ENCODE measurements around the gene CERK. TPM values are rescaled to one million over a fixed set of nuclear protein-coding genes. Genes with fewer than 3 reads are reported as not detected.

CERK gene
- total RNA-seq, 2 experiments from 2014 or later: 38.4 to 41.8 TPM

DNA sequence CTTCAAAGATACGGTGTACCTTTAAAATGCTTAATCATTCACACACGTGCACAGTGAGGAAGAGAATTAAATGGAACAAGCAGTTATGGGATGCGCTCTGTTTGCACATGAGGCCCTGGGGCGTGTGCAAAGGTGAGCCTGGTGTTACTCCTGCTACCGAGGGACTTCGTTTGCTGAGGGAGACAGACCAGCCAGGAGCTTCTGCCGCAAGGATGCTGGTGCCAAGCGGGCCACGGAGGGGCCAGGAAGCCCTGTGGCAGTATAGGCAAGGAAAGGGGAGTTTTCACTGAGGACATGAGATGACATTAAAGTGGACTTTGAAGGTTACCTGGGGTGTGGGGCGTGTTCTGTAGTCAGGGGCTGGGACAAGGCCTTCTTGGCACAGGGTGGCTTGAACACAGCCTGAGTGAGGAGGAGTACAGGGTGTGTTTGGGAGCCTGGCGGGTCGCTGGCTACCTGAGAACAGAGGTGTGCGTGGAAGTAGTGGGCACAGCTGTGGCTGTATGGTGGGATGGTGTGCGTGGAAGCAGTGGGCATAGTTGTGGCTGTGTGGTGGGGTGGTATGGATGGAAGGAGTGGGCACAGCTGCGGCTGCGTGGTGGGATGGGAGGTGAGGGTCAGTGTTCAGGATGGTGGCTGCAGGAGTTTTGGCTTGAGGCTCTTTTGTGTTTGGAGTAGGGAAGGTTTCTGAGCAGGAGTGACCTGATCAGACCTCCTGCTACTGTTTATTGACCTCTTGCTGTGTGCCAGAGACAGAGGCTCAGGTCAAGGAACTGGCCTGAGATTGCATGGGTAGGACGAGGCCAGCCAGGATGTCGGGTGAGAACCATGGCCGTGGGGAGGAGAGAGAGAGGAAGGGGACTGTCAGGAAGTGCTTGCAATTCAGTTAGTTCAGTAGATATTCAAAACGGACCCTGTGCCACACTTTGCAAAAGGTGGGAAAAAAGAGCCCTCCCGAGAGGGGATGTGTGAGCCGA, 38.1 kb upstream of the CERK start:
- H3K36me3 Mint-ChIP-seq (ENCODE audit: low read depth): peaks cover 26% of the 10 kb centered on the region
- no peak for DNase-seq
- H3K27ac Mint-ChIP-seq: peak overlapping the region; percentile 60
- intact Hi-C loops (cut with micrococcal nuclease): no loop called here
- H3K4me3 Mint-ChIP-seq: peak overlapping the region; percentile 69
- no peaks in the 10 kb centered on the region for H3K9me3 Mint-ChIP-seq
- ChIA-PET POLR2A (interaction anchor here (4.4 kb wide), 1 partner anchor 14 kb away, joined by 29 read pairs; the partner anchor contains the start of gene TBC1D22A), CTCF (interaction anchor here (0.9 to 4.0 kb wide), 7 partner anchors 11 to 27 kb away, joined by 3 to 22 read pairs (median 5); partner anchors contain the start of gene TBC1D22A)
- H3K27me3 Mint-ChIP-seq: no peaks in the 10 kb centered on the region
- TF ChIP-seq, protein P1, sequence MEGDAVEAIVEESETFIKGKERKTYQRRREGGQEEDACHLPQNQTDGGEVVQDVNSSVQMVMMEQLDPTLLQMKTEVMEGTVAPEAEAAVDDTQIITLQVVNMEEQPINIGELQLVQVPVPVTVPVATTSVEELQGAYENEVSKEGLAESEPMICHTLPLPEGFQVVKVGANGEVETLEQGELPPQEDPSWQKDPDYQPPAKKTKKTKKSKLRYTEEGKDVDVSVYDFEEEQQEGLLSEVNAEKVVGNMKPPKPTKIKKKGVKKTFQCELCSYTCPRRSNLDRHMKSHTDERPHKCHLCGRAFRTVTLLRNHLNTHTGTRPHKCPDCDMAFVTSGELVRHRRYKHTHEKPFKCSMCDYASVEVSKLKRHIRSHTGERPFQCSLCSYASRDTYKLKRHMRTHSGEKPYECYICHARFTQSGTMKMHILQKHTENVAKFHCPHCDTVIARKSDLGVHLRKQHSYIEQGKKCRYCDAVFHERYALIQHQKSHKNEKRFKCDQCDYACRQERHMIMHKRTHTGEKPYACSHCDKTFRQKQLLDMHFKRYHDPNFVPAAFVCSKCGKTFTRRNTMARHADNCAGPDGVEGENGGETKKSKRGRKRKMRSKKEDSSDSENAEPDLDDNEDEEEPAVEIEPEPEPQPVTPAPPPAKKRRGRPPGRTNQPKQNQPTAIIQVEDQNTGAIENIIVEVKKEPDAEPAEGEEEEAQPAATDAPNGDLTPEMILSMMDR (IDR thresholded peaks at IDR 0.05): no peak
- H3K4me1 Mint-ChIP-seq (ENCODE audit: low read depth): peaks cover 58% of the 10 kb centered on the region
- ATAC-seq: no peak

DNA sequence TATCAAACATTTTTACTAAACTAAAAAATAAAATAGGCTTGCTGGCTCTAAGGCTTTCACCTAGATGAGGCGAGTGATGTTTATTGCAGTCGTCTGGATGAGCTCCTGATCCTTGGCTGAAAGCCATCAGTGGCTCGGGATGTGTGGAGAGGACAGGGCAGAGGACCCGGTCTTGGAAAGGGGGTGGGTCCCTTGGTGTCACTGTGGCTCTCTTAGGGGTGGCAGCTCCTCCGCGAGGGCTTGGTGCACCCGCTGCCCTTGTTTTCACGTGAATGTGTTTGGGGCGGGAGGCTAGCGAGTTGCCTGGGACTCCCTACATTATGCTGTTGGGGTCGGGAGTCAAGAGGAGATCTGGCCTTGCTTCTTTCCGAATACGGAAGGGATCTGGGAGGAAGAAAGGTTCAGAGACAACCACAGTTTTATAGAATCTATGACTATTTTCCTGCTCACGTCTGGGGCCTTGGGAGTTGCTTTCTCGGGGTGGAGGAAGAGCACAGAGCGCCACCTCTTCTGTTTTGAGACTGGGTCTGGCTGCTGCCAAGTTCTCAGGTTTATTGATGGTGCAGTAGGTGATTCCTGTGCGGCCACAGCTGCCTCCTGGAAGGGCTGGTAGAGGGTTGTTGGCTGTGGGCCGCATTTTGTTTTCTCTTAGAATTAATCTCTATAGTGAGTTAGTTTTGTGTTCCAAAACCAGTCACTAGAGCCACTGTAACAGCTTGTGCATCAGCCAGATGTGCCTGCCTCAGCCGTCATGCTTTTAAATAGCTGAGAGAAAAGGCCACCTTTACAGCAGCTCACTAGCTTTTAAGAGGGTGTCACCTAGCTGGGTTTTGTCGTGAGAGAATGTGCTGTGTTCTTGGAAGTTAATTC, 37.2 kb upstream of the CERK start:
- CTCF ChIA-PET: interaction anchor here (0.9 to 4.0 kb wide), 9 partner anchors 11 to 28 kb away, joined by 3 to 22 read pairs (median 5); partner anchors contain the start of gene TBC1D22A
- TF ChIP-seq, protein P1 (IDR thresholded peaks at IDR 0.05): no peak
- no peaks in the 10 kb centered on the region for H3K9me3 Mint-ChIP-seq

DNA sequence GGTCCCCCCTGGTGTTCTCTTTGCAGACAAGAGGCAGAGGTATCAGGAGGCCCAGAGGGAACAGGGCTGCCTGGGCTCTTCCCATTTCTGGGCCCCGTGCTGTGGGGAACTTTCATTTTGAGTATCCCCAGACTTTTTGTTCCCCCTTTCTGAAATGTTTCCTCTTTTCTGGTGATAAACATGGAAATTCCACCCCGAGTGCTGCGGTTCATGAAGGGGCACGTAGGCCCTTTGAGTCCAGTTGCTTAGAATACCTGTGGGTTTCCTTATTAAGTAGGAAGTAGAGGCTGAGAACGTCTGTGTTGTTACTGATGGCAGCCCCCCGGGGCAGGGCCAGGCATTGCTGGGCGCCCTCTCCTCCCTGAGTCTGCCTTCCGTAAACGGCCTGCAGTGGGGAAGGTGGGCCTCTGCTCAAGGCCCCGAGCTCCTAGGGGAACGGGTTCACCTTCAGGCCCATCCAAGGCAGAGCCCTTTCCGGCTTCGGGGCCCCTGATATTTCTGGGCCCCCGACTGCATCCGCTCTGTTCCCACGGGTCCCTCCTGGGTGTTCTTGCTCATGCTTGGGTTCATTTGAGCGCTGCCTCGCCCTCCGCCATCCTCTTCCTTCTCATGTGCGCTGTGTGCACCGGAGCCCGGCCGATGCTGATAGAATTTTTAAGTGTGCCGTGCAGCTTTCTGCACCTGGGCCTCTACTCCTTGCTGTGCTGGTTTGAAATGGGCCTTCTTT, 36.4 kb upstream of the CERK start:
- peak overlapping the region; percentile 69 for H3K4me3 Mint-ChIP-seq
- peaks cover 73% of the 10 kb centered on the region for H3K4me1 Mint-ChIP-seq (ENCODE audit: low read depth)
- TF ChIP-seq, protein P1 (IDR thresholded peaks at IDR 0.05): no peak
- ATAC-seq: peak; percentile 26
- H3K36me3 Mint-ChIP-seq (ENCODE audit: low read depth): peaks cover 30% of the 10 kb centered on the region
- DNase-seq: peak; percentile 51
- no peaks in the 10 kb centered on the region for H3K9me3 Mint-ChIP-seq
- H3K27me3 Mint-ChIP-seq: no peaks in the 10 kb centered on the region
- peak overlapping the region; percentile 60 for H3K27ac Mint-ChIP-seq
- POLR2A ChIA-PET: interaction anchor here (1.0 to 4.4 kb wide), 6 partner anchors 11 to 211 kb away, joined by 3 to 29 read pairs (median 3); partner anchors contain the start of gene TBC1D22A
- intact Hi-C loops (cut with micrococcal nuclease): no loop called here
- CTCF ChIA-PET: interaction anchor here (1.6 to 4.0 kb wide), 6 partner anchors 10 to 29 kb away, joined by 3 to 22 read pairs (median 8); partner anchors contain the start of gene TBC1D22A

More for the DNA sequence above, 37.2 kb upstream of the CERK start:
- DNase-seq: no peak
- ATAC-seq: no peak
- intact Hi-C loops (cut with micrococcal nuclease): no loop called here
- H3K4me1 Mint-ChIP-seq (ENCODE audit: low read depth): peaks cover 65% of the 10 kb centered on the region
- H3K36me3 Mint-ChIP-seq (ENCODE audit: low read depth): peaks cover 29% of the 10 kb centered on the region
- peak overlapping the region; percentile 60 for H3K27ac Mint-ChIP-seq
- POLR2A ChIA-PET: interaction anchor here (1.2 to 4.4 kb wide), 4 partner anchors 12 to 212 kb away, joined by 3 to 29 read pairs (median 3); partner anchors contain the start of gene TBC1D22A
- H3K27me3 Mint-ChIP-seq: no peaks in the 10 kb centered on the region
- peak overlapping the region; percentile 69 for H3K4me3 Mint-ChIP-seq

DNA sequence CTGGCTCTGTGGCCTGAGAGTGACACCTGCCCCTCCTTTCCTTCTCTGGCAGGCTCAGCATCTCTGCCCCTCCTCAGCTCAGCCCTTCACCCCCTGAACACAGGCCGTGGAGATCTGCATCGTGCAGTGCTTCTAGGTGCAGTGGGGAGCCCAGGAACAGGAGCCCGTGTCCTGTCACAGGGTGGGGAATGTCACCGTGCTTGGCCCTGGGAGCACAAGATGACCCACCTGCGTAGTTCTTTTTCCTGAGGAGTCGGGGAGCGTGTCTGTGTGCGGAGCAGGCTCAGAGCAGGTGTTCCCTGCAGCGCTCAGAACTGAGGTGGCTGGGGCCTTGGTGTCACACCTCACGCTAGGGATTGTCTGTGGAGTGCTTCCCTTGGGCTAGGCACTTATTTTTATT, 35.0 kb upstream of the CERK start:
- peak overlapping the region; percentile 69 for H3K4me3 Mint-ChIP-seq
- H3K27me3 Mint-ChIP-seq: no peaks in the 10 kb centered on the region
- peak overlapping the region; percentile 60 for H3K27ac Mint-ChIP-seq
- no peak for DNase-seq
- no peaks in the 10 kb centered on the region for H3K9me3 Mint-ChIP-seq
- H3K36me3 Mint-ChIP-seq (ENCODE audit: low read depth): peaks cover 32% of the 10 kb centered on the region
- CTCF ChIA-PET: interaction anchor here (1.6 to 4.0 kb wide), 6 partner anchors 8 to 30 kb away, joined by 3 to 22 read pairs (median 8); partner anchors contain the start of gene TBC1D22A
- intact Hi-C loops (cut with micrococcal nuclease): no loop called here
- H3K4me1 Mint-ChIP-seq (ENCODE audit: low read depth): peaks cover 81% of the 10 kb centered on the region
- no peak for ATAC-seq
- TF ChIP-seq, protein P1 (IDR thresholded peaks at IDR 0.05): no peak
- POLR2A ChIA-PET: interaction anchor here (1.2 to 4.4 kb wide), 2 partner anchors 11 to 13 kb away, joined by 4 to 29 read pairs; partner anchors contain the start of gene TBC1D22A
